ENCODE data around the gene DNAJC12.

- TF ChIP-seq ATF2 (IDR thresholded peaks at IDR 0.05; ENCODE audit: low read length): no peak
- TF ChIP-seq, protein P1, sequence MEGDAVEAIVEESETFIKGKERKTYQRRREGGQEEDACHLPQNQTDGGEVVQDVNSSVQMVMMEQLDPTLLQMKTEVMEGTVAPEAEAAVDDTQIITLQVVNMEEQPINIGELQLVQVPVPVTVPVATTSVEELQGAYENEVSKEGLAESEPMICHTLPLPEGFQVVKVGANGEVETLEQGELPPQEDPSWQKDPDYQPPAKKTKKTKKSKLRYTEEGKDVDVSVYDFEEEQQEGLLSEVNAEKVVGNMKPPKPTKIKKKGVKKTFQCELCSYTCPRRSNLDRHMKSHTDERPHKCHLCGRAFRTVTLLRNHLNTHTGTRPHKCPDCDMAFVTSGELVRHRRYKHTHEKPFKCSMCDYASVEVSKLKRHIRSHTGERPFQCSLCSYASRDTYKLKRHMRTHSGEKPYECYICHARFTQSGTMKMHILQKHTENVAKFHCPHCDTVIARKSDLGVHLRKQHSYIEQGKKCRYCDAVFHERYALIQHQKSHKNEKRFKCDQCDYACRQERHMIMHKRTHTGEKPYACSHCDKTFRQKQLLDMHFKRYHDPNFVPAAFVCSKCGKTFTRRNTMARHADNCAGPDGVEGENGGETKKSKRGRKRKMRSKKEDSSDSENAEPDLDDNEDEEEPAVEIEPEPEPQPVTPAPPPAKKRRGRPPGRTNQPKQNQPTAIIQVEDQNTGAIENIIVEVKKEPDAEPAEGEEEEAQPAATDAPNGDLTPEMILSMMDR (IDR thresholded peaks at IDR 0.05; ENCODE audit: control extremely low read depth in 1 of 3, insufficient read depth in 1 of 3, low read depth in 1 of 3, low read length in 3 of 3): no peak
- TF ChIP-seq EZH2 (IDR thresholded peaks at IDR 0.05; ENCODE audit: low read depth, low read length, severe bottlenecking): no peak
- no peak for TF ChIP-seq BACH1 (IDR thresholded peaks at IDR 0.05; ENCODE audit: low read length)
- no peak for TF ChIP-seq KDM4A (IDR thresholded peaks at IDR 0.05; ENCODE audit: low read depth, low read length, severe bottlenecking)
- TF ChIP-seq TCF12 (IDR thresholded peaks at IDR 0.05; ENCODE audit: low read depth, low read length): no peak
- no peak for TF ChIP-seq JUND (IDR thresholded peaks at IDR 0.05; ENCODE audit: low read length)
- no peak for TF ChIP-seq CHD2 (IDR thresholded peaks at IDR 0.05; ENCODE audit: low read length)
- TF ChIP-seq ZNF274 (IDR thresholded peaks at IDR 0.05; ENCODE audit: borderline replicate concordance, extremely low read depth, low read length): no peak
- TF ChIP-seq BRCA1 (IDR thresholded peaks at IDR 0.05; ENCODE audit: low read depth, low read length): no peak
- no peak for TF ChIP-seq POLR2AphosphoS5 (IDR thresholded peaks at IDR 0.05; ENCODE audit: low read depth, low read length)
- TF ChIP-seq JUN (IDR thresholded peaks at IDR 0.05; ENCODE audit: low read depth, low read length): no peak
- TF ChIP-seq RXRA (IDR thresholded peaks at IDR 0.05; ENCODE audit: insufficient read depth, low read depth, low read length): no peak
- no peak for TF ChIP-seq POLR2A (IDR thresholded peaks at IDR 0.05; ENCODE audit: control extremely low read depth in 1 of 2, low read depth in 2 of 2, low read length in 2 of 2)
These were observed 28.9 kb downstream of the DNAJC12 start for GRCh38 chr10:67809107-67809506.
